IMR-90 (cell line): Measurements from ENCODE around the gene OR5B21. TPM values are rescaled to one million over a fixed set of nuclear protein-coding genes. Genes with fewer than 3 reads are reported as not detected.

Source experiments
- ATAC-seq: fragments of 200-7000 bp; cut with Tn5 transposase; 2 replicates; pipeline ENCODE4 v1.9.1; 2020; ENCODE audit warnings: low read depth, mild to moderate bottlenecking, moderate library complexity
- BruUV-seq: library from RNA; stranded (reverse); fragments of 400-500 nt; replicated peaks from 2 replicates; lab custom pipeline; 2021; lab: Mats Ljungman, UMichigan
- CTCF ChIA-PET: fragments of 300-600 bp; formaldehyde crosslinking; extraction: SDS; loops from one replicate; lab custom pipeline; 2021; ENCODE audit warnings: antibody characterized with exemption; lab: Yijun Ruan, JAX
- POLR2A ChIA-PET: fragments of 300-600 bp; sonication (Branson Sonifier 250); formaldehyde crosslinking; loops from one replicate; lab custom pipeline; 2022; ENCODE audit warnings: antibody characterized with exemption; ENCODE audit not compliant: unreplicated experiment; lab: Charles Lee
- DNase-seq: peaks from one replicate; pipeline ENCODE4 v3.0.0; 2013
- H2AFZ ChIP-seq: replicated peaks from 2 replicates; pipeline ENCODE3; 2013; ENCODE audit warnings: low read length, mild to moderate bottlenecking; ENCODE audit not compliant: poor library complexity
- H2AK5ac ChIP-seq: 2 replicates; pipeline ENCODE4 v1.6.1; 2013; ENCODE audit warnings: low read depth, low read length, inconsistent platforms
- H2AK9ac ChIP-seq: replicated peaks from 2 replicates; pipeline ENCODE3; 2013; ENCODE audit warnings: mild to moderate bottlenecking, low read depth, low read length, moderate library complexity; ENCODE audit not compliant: poor library complexity
- H2BK120ac ChIP-seq: 2 replicates; pipeline ENCODE4 v1.6.1; 2013; ENCODE audit warnings: low read depth, low read length, inconsistent platforms
- H2BK15ac ChIP-seq: 3 replicates; pipeline ENCODE4 v1.6.1; 2013; ENCODE audit warnings: low read depth, low read length, inconsistent platforms
- H2BK20ac ChIP-seq: 2 replicates; pipeline ENCODE4 v1.6.1; 2013; ENCODE audit warnings: low read depth, mild to moderate bottlenecking, inconsistent platforms, low read length, moderate library complexity
- H2BK5ac ChIP-seq: 2 replicates; pipeline ENCODE4 v1.6.1; 2013; ENCODE audit warnings: mild to moderate bottlenecking, low read depth, low read length, inconsistent platforms; ENCODE audit not compliant: poor library complexity, severe bottlenecking
- H3K14ac ChIP-seq: replicated peaks from 2 replicates; pipeline ENCODE4 v1.6.1; 2013; ENCODE audit warnings: low read depth, low read length, inconsistent platforms
- H3K18ac ChIP-seq: 2 replicates; pipeline ENCODE4 v1.6.1; 2013; ENCODE audit warnings: low read depth, low read length, control low read depth
- H3K23ac ChIP-seq: 2 replicates; pipeline ENCODE4 v1.6.1; 2013; ENCODE audit warnings: low read depth, low read length, inconsistent platforms
- H3K27ac ChIP-seq: 2 replicates; pipeline ENCODE4 v1.5.1; 2013; ENCODE audit warnings: mild to moderate bottlenecking, control low read depth, low read length; ENCODE audit not compliant: insufficient read depth
- H3K27me3 ChIP-seq: 2 replicates; pipeline ENCODE4 v1.6.1; 2013; ENCODE audit warnings: low read length; ENCODE audit not compliant: control insufficient read depth, insufficient read depth
- H3K36me3 ChIP-seq: 2 replicates; pipeline ENCODE4 v1.6.1; 2013; ENCODE audit warnings: low read length, mixed read lengths; ENCODE audit not compliant: control insufficient read depth, insufficient read depth
- H3K4ac ChIP-seq: 2 replicates; pipeline ENCODE4 v1.6.1; 2013; ENCODE audit warnings: low read depth, low read length, inconsistent platforms
- H3K4me1 ChIP-seq: 2 replicates; pipeline ENCODE4 v1.6.1; 2013; ENCODE audit warnings: low read length, mixed read lengths; ENCODE audit not compliant: control insufficient read depth, insufficient read depth
- H3K4me2 ChIP-seq: 2 replicates; pipeline ENCODE4 v1.6.1; 2013; ENCODE audit warnings: low read depth, mild to moderate bottlenecking, control low read depth, low read length, moderate library complexity
- H3K4me3 ChIP-seq: 2 replicates; pipeline ENCODE4 v1.5.1; 2013; ENCODE audit warnings: low read depth, mild to moderate bottlenecking, control low read depth, low read length, moderate library complexity; ENCODE audit not compliant: insufficient read depth
- H3K56ac ChIP-seq: 2 replicates; pipeline ENCODE4 v1.6.1; 2013; ENCODE audit warnings: low read length, inconsistent platforms; ENCODE audit not compliant: insufficient read depth; ENCODE audit errors: extremely low read depth
- H3K79me1 ChIP-seq, 2 experiments: 2 replicates each; pipeline ENCODE4 v1.6.1; 2013; ENCODE audit warnings: low read length in 2 of 2, inconsistent platforms in 1 of 2, low read depth in 1 of 2
- H3K9ac ChIP-seq: 2 replicates; pipeline ENCODE4 v1.6.1; 2013; ENCODE audit warnings: low read depth, low read length, control low read depth
- H3K9me1 ChIP-seq: 2 replicates; pipeline ENCODE4 v1.6.1; 2013; ENCODE audit warnings: low read length, inconsistent platforms; ENCODE audit not compliant: insufficient read depth
- H3K9me3 ChIP-seq: 2 replicates; pipeline ENCODE4 v1.6.1; 2013; ENCODE audit warnings: low read length; ENCODE audit not compliant: control insufficient read depth, insufficient read depth
- H4K20me1 ChIP-seq: 2 replicates; pipeline ENCODE4 v1.6.1; 2013; ENCODE audit warnings: low read length, inconsistent platforms; ENCODE audit not compliant: insufficient read depth
- H4K5ac ChIP-seq: 2 replicates; pipeline ENCODE4 v1.6.1; 2013; ENCODE audit warnings: mild to moderate bottlenecking, low read depth, low read length, control low read depth
- H4K8ac ChIP-seq, 2 experiments: 2 replicates each; pipeline ENCODE4 v1.6.1; 2013; ENCODE audit warnings: low read depth in 2 of 2, low read length in 2 of 2, control low read depth in 1 of 2, inconsistent platforms in 1 of 2
- H4K91ac ChIP-seq: 2 replicates; pipeline ENCODE4 v1.6.1; 2013; ENCODE audit warnings: low read depth, low read length, inconsistent platforms; ENCODE audit not compliant: insufficient read depth
- BHLHE40 ChIP-seq: fragments of 150-350 bp; IDR thresholded peaks from 2 replicates; pipeline ENCODE4 v1.6.1; 2016; ENCODE audit warnings: mild to moderate bottlenecking, low read depth, low read length
- CHD1 ChIP-seq: IDR thresholded peaks from 2 replicates; pipeline ENCODE4 v1.6.1; 2012; ENCODE audit warnings: low read depth, low read length, improper control_type of control experiment
- FOS ChIP-seq: fragments of 150-350 bp; IDR thresholded peaks from 2 replicates; pipeline ENCODE4 v1.6.1; 2016; ENCODE audit warnings: low read depth, low read length
- MAFK ChIP-seq: IDR thresholded peaks from 2 replicates; pipeline ENCODE4 v1.6.1; 2012; ENCODE audit warnings: low read depth, low read length, improper control_type of control experiment
- MAZ ChIP-seq: IDR thresholded peaks from 2 replicates; pipeline ENCODE4 v1.6.1; 2012; ENCODE audit warnings: low read depth, mild to moderate bottlenecking, low read length, improper control_type of control experiment, moderate library complexity, borderline replicate concordance
- POLR2A ChIP-seq: IDR thresholded peaks from 2 replicates; pipeline ENCODE4 v1.6.1; 2012; ENCODE audit warnings: mild to moderate bottlenecking, low read depth, low read length
- RCOR1 ChIP-seq: IDR thresholded peaks from 2 replicates; pipeline ENCODE4 v1.6.1; 2012; ENCODE audit warnings: mild to moderate bottlenecking, low read length, improper control_type of control experiment; ENCODE audit not compliant: insufficient replicate concordance
- RFX5 ChIP-seq: IDR thresholded peaks from 2 replicates; pipeline ENCODE4 v1.8.0; 2012; ENCODE audit warnings: low read depth, mild to moderate bottlenecking, low read length, moderate library complexity
- SMC3 ChIP-seq: fragments of 150-350 bp; IDR thresholded peaks from 2 replicates; pipeline ENCODE4 v1.6.1; 2016; ENCODE audit warnings: low read depth, mild to moderate bottlenecking, antibody characterized with exemption, low read length, moderate library complexity
- WGBS, 2 experiments: methylation state at CpG; one replicate each; pipeline versions ENCODE4 v1.1.5 to v1.1.7; 2013; ENCODE audit warnings: missing lambda C conversion rate in 2 of 2; ENCODE audit not compliant: insufficient read length in 1 of 2; ENCODE audit errors: extremely low coverage in 2 of 2; 5-methylcytosine and 5-hydroxymethylcytosine counted together
- dilution Hi-C: fragments of 300-500 bp; cut with HindIII; formaldehyde crosslinking; loops from one replicate; pipeline ENCODE4 v1.14.3; 2018; ENCODE audit warnings: low sequenced_read_pairs; ENCODE audit not compliant: unreplicated experiment
- in situ Hi-C: fragments of 300-500 bp; cut with MboI; formaldehyde crosslinking; loops from 3 replicates; pipeline ENCODE4 v1.14.3; 2019; ENCODE audit warnings: low sequenced_read_pairs, inconsistent platforms, mixed read lengths
- intact Hi-C: fragments of 100-400 bp; cut with micrococcal nuclease; formaldehyde crosslinking; loops from 2 replicates; pipeline ENCODE4 v1.10.0; 2022
- polyA plus RNA-seq, 3 experiments: library from polyadenylated mRNA; depleted of rRNA; stranded (reverse); fragments of >200 nt; gene quantifications; 2 replicates each; pipeline ENCODE4 v1.2.3, GENCODE V29; 2012; ENCODE audit warnings: low replicate concordance in 1 of 3
- total RNA-seq: library from RNA; depleted of rRNA; stranded (reverse); fragments of >200 nt; gene quantifications from 2 replicates; pipeline ENCODE4 v1.2.3, GENCODE V29; 2012
- TF ChIP-seq, protein P1 (sequence below): conservative IDR thresholded peaks from 2 replicates; pipeline ENCODE4 v1.5.1; 2012; ENCODE audit warnings: mild to moderate bottlenecking, low read depth, low read length, improper control_type of control experiment

OR5B21 gene
- total and polyA plus RNA-seq, 2 of the 4 experiments (the other 2 are of a cell fraction), result not detected

DNA sequence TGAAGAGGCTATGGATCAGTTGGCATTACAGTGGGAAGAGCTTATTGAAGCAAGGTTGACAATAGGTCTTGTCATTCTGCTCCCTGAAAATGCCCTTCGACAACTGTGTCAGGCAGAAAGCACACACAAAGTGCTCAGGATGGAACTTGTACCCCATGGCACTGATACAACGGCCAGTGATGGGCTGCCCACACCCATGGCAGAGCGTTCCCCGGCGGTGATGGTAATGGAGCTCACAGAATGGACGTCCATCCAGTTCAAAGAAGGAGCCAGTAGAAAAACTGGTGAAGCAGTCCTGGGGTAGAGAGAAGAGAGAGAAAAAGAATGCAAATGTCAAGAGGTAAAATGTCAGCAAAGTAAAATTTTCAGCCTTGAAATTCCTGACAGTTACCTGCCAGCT is 19.5 kb upstream of the OR5B21 start:
- peak overlapping the region; percentile 28 for H2AFZ ChIP-seq
- TF ChIP-seq MAFK, result no peak
- TF ChIP-seq FOS, result no peak
- no peak for TF ChIP-seq SMC3
- TF ChIP-seq CHD1, result no peak
- no peak for TF ChIP-seq RCOR1
- no peak for TF ChIP-seq MAZ
- TF ChIP-seq BHLHE40, result no peak
- no peak for TF ChIP-seq RFX5
- TF ChIP-seq, protein P1, sequence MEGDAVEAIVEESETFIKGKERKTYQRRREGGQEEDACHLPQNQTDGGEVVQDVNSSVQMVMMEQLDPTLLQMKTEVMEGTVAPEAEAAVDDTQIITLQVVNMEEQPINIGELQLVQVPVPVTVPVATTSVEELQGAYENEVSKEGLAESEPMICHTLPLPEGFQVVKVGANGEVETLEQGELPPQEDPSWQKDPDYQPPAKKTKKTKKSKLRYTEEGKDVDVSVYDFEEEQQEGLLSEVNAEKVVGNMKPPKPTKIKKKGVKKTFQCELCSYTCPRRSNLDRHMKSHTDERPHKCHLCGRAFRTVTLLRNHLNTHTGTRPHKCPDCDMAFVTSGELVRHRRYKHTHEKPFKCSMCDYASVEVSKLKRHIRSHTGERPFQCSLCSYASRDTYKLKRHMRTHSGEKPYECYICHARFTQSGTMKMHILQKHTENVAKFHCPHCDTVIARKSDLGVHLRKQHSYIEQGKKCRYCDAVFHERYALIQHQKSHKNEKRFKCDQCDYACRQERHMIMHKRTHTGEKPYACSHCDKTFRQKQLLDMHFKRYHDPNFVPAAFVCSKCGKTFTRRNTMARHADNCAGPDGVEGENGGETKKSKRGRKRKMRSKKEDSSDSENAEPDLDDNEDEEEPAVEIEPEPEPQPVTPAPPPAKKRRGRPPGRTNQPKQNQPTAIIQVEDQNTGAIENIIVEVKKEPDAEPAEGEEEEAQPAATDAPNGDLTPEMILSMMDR, result no peak
- no peak for TF ChIP-seq POLR2A
- BruUV-seq, result no TSS peak
- H3K9me1 ChIP-seq, result no peaks in the 10 kb centered on the region; the same call in 1 of the 2 replicates
- no peak overlapping the region for H3K9ac ChIP-seq
- H3K27me3 ChIP-seq, result no peaks in the 10 kb centered on the region
- H3K79me1 ChIP-seq, result no peaks in the 10 kb centered on the region
- in situ Hi-C loops (no loop called here), dilution Hi-C loops (no loop called here), intact Hi-C loops (loop anchor here (10.0 kb wide), 1 partner anchor 1183 kb away; no protein-coding TSS in a partner anchor)
- H3K9me3 ChIP-seq, result no peaks in the 10 kb centered on the region
- no peak overlapping the region for H3K23ac ChIP-seq
- no peak overlapping the region for H3K56ac ChIP-seq
- no peak overlapping the region for H2BK120ac ChIP-seq
- DNase-seq (no peak), ATAC-seq (no peak)
- no peak overlapping the region for H4K91ac ChIP-seq
- POLR2A ChIA-PET, result no interaction called here
- H4K8ac ChIP-seq, result no peak overlapping the region
- H2AK5ac ChIP-seq, result no peak overlapping the region
- no peak overlapping the region for H3K4ac ChIP-seq
- H3K27ac ChIP-seq, result no peak overlapping the region
- H4K5ac ChIP-seq, result no peak overlapping the region
- H3K4me1 ChIP-seq, result peaks cover 2% of the 10 kb centered on the region; the same call in 1 of the 2 replicates
- H2AK9ac ChIP-seq, result no peak overlapping the region
- 100% methylated on average over 3 of the region's 6 CpGs; no CpG with 5 or more reads in 1 of the 2 experiments for WGBS, 2 experiments
- CTCF ChIA-PET, result interaction anchor here (1.0 kb wide), 1 partner anchor 10 kb away, joined by 4 read pairs; no protein-coding TSS in a partner anchor
- no peak overlapping the region for H3K4me2 ChIP-seq
- H2BK15ac ChIP-seq, result no peak overlapping the region
- H2BK5ac ChIP-seq, result no peak overlapping the region
- H3K4me3 ChIP-seq, result no peak overlapping the region
- H3K36me3 ChIP-seq, result peaks cover 5% of the 10 kb centered on the region
- no peak overlapping the region for H3K18ac ChIP-seq
- no peak overlapping the region for H2BK20ac ChIP-seq
- H4K20me1 ChIP-seq, result no peaks in the 10 kb centered on the region
- no peak overlapping the region for H3K14ac ChIP-seq
